ENCODE measurements around the gene NXPE4. TPM values are rescaled to one million over a fixed set of nuclear protein-coding genes. Genes with fewer than 3 reads are reported as not detected.
"Not testable (repeated sequence)": the region's sequence is repeated elsewhere in the genome, so short reads cannot be mapped to it uniquely, and the experiment has no call there.

NXPE4 gene
- total RNA-seq, 2 donors from 2014 or later, result 95.2 to 178 TPM

DNA sequence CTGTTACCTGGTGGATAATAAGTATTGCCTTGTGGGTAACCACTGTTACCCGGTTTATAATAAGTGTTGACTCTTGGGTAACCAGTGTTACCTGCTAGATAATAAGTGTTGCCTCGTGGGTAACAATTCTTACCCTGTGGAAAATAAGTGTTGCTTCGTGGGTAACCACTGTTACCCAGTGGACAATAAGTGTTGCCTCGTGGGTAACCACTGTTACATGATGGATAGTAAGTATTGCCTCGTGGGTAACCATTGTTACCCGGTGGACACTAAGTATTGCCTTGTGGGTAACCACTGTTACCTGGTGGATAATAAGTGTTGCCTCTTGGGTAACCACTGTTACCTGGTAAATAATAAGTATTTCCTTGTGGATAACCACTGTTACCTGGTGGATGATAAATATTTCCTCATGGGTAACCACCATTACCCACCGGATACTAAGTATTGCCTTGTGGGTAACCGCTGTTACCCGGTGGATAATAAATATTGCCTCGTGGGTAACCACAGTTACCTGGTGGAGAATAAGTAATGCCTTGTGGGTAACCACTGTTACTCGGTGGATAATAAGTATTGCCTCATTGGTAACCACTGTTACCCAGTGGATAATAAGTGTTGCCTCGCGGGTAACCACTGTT is 8.7 kb upstream of the NXPE4 start:
- Histone ChIP-seq H3K27ac (no peak overlapping the region), H3K4me1 (no peaks in the 10 kb centered on the region), H3K36me3 (no peaks in the 10 kb centered on the region), H3K4me3 (no peak overlapping the region), H3K27me3 (no peaks in the 10 kb centered on the region), H3K9ac (ENCODE audit: low read depth in 2 of 2, low read length in 2 of 2) (no peak overlapping the region), H3K9me3 (no peaks in the 10 kb centered on the region)
- TF ChIP-seq, protein P1, sequence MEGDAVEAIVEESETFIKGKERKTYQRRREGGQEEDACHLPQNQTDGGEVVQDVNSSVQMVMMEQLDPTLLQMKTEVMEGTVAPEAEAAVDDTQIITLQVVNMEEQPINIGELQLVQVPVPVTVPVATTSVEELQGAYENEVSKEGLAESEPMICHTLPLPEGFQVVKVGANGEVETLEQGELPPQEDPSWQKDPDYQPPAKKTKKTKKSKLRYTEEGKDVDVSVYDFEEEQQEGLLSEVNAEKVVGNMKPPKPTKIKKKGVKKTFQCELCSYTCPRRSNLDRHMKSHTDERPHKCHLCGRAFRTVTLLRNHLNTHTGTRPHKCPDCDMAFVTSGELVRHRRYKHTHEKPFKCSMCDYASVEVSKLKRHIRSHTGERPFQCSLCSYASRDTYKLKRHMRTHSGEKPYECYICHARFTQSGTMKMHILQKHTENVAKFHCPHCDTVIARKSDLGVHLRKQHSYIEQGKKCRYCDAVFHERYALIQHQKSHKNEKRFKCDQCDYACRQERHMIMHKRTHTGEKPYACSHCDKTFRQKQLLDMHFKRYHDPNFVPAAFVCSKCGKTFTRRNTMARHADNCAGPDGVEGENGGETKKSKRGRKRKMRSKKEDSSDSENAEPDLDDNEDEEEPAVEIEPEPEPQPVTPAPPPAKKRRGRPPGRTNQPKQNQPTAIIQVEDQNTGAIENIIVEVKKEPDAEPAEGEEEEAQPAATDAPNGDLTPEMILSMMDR (IDR thresholded peaks at IDR 0.05), result no peak
- DNase-seq, result peak; percentile 9
- intact Hi-C loops (cut with DNase I), result no loop called here

DNA sequence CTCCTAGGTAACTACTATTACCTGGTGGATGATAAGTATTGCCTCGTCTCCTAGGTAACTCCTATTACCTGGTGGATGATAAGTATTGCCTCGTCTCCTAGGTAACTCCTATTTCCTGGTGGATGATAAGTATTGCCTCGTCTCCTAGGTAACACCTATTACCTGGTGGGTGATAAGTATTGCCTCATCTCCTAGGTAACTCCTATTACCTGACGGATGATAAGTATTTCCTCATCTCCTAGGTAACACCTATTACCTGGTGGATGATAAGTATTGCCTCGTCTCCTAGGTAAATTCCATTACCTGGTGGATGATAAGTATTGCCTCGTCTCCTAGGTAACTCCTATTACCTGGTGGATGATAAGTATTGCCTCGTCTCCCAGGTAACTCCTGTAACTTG is 7.6 kb upstream of the NXPE4 start:
- H3K9me3 ChIP-seq; H3K36me3 ChIP-seq; intact Hi-C loops (cut with DNase I); H3K4me3 ChIP-seq; H3K9ac ChIP-seq (ENCODE audit: low read depth in 2 of 2, low read length in 2 of 2); H3K4me1 ChIP-seq; DNase-seq; H3K27ac ChIP-seq; H3K27me3 ChIP-seq: not testable (repeated sequence)

- Histone ChIP-seq H3K9ac (ENCODE audit: low read depth in 2 of 2, low read length in 2 of 2) (no peak overlapping the region), H3K9me3 (no peaks in the 10 kb centered on the region), H3K4me1 (no peaks in the 10 kb centered on the region), H3K27me3 (no peaks in the 10 kb centered on the region), H3K4me3 (no peak overlapping the region), H3K36me3 (no peaks in the 10 kb centered on the region), H3K27ac (no peak overlapping the region)
- TF ChIP-seq, protein P1 (IDR thresholded peaks at IDR 0.05), result no peak
- DNase-seq, result peak; percentile 17
- intact Hi-C loops (cut with DNase I), result loop anchor here (5.0 kb wide), 1 partner anchor 49 kb away; no protein-coding TSS in a partner anchor
Observed at GRCh38 chr11:114598461-114598860, 2.9 kb upstream of the NXPE4 start.

DNA sequence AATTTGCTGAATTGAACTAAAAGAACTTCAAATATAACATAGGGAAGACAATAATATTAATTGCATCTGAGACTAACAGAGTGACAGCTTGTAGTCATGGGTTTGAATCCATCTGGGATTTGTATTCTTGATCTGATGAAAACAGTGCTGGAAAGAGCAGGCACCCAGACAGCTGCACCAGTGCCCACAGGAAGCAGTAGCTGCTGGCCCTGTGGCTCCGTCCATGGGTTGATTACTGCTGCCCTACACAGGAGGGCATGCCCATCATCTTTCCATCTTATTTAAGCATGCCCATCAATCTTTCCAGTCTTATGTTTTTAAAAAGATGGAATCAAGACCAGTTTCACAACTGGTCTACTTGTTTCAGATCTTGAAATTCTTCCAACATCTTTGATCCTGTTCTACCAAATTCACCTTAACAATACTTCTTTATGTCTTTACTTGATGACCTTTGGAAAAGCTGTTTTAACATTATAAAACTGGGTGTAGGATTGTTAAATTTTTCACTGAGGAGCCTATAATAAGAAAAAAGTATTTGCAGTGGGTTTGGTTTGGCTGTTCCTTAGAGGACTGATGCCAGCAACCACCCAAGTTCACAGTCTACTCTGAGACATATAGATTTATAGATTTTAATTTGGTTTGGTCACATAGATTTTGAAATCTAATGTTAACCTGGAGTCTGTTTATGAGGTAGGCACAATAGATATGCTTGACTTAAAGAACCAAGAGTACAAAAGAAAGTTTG is 761 bp upstream of the NXPE4 start:
- Histone ChIP-seq H3K27ac (peak overlapping the region; percentile 51), H3K9me3 (no peaks in the 10 kb centered on the region), H3K4me1 (no peaks in the 10 kb centered on the region), H3K27me3 (no peaks in the 10 kb centered on the region), H3K4me3 (no peak overlapping the region), H3K9ac (ENCODE audit: low read depth in 2 of 2, low read length in 2 of 2) (peak overlapping the region in 1 of 2 donors; percentile 68), H3K36me3 (no peaks in the 10 kb centered on the region)
- DNase-seq, result peak; percentile 49
- TF ChIP-seq, protein P1 (IDR thresholded peaks at IDR 0.05), result no peak
- intact Hi-C loops (cut with DNase I), result loop anchor here (5.0 kb wide), 1 partner anchor 51 kb away; no protein-coding TSS in a partner anchor

GRCh38 chr11:114594703-114595102 is 883 bp downstream of the NXPE4 start:
- H3K27me3 ChIP-seq, result no peaks in the 10 kb centered on the region
- H3K27ac ChIP-seq, result peak overlapping the region; percentile 51
- no peaks in the 10 kb centered on the region for H3K9me3 ChIP-seq
- H3K4me3 ChIP-seq, result peak overlapping the region; percentile 25
- intact Hi-C loops (cut with DNase I), result loop anchor here (5.0 kb wide), 2 partner anchors 37 to 53 kb away; partner anchors contain the start of gene NXPE1
- peak; percentile 53 for DNase-seq
- no peaks in the 10 kb centered on the region for H3K4me1 ChIP-seq
- peak overlapping the region in 1 of 2 donors; percentile 93 for H3K9ac ChIP-seq (ENCODE audit: low read depth in 2 of 2, low read length in 2 of 2)
- H3K36me3 ChIP-seq, result no peaks in the 10 kb centered on the region
- TF ChIP-seq, protein P1 (IDR thresholded peaks at IDR 0.05), result no peak

Measured in colonic mucosa (tissue), 4 donors.